Esophagus muscularis mucosa (tissue), 3 donors: ENCODE data around the gene KCNN2.

Experiments
- CTCF ChIP-seq, 3 experiments: fragments of 200-600 bp in 2 of 3; fragments of 450-650 bp in 1 of 3; sonication (generic) in 2 of 3; IDR thresholded peaks; one replicate each; pipeline ENCODE4 v1.5.1; 2017 to 2019; ENCODE audit warnings: antibody characterized with exemption in 3 of 3, mild to moderate bottlenecking in 2 of 3, moderate library complexity in 1 of 3
- EP300 ChIP-seq: sonication (generic); formaldehyde crosslinking; IDR thresholded peaks from one replicate; pipeline ENCODE4 v1.6.1; 2017; ENCODE audit warnings: antibody characterized with exemption

GRCh38 chr5:114427204-114427603 lies 65.3 kb downstream of the KCNN2 start:
- no peak for TF ChIP-seq CTCF (IDR thresholded peaks at IDR 0.05)
- TF ChIP-seq EP300 = no peak
